K562 (cell line): Measurements from ENCODE around the gene PHF12. TPM values are rescaled to one million over a fixed set of nuclear protein-coding genes. Genes with fewer than 3 reads are reported as not detected.

Experiments
- ATAC-seq: fragments of 200-7000 bp; cut with Tn5 transposase; 3 replicates; pipeline ENCODE4 v1.9.1; 2020; ENCODE audit warnings: moderate library complexity
- BruUV-seq: library from RNA; stranded (reverse); fragments of 400-500 nt; replicated peaks from 2 replicates; lab custom pipeline; 2021; lab: Mats Ljungman, UMichigan
- CTCF ChIA-PET: fragments of 300-600 bp; formaldehyde crosslinking; extraction: SDS; loops from one replicate; lab custom pipeline; 2021; ENCODE audit warnings: low intra/inter-chr PET ratio; lab: Yijun Ruan, JAX
- POLR2A ChIA-PET: fragments of 300-600, 350-650 bp; sonication (Branson Sonifier 250); formaldehyde crosslinking; extraction: SDS; loops from one replicate; lab custom pipeline; 2021; ENCODE audit warnings: antibody characterized with exemption, inconsistent platforms; lab: Yijun Ruan, JAX
- DNase-seq, 4 experiments: peaks; one replicate each; pipeline versions ENCODE4 v3.0.0 to v3.0.0-alpha.2; 2011 to 2018; ENCODE audit warnings: low spot score in 3 of 4, mixed read lengths in 3 of 4; ENCODE audit errors: extremely low read depth in 1 of 4
- FAIRE-seq: peaks from 2 replicates; lab custom pipeline; 2011; peaks lifted over from hg19 to GRCh38; lab: Jason Lieb, UNC
- H2AFZ ChIP-seq: 2 replicates; pipeline ENCODE4 v1.6.0; 2011; ENCODE audit warnings: low read depth, low read length, control low read depth, inconsistent platforms
- H3K27ac ChIP-seq: fragments of 200-600 bp; 3 replicates; pipeline ENCODE4 v1.8.0; 2011; ENCODE audit warnings: low read depth, mild to moderate bottlenecking, control low read depth, inconsistent platforms, low read length, moderate library complexity, mixed read lengths; ENCODE audit errors: extremely low read depth
- H3K27me3 ChIP-seq, 2 experiments: fragments of 300-600 bp in 1 of 2; 2 replicates in 1 of 2; 3 replicates in 1 of 2; pipeline versions ENCODE4 v1.6.0 to v1.8.0; 2011; ENCODE audit warnings: inconsistent platforms in 2 of 2, low read length in 2 of 2, mild to moderate bottlenecking in 1 of 2, mixed read lengths in 1 of 2, moderate library complexity in 1 of 2; ENCODE audit not compliant: control insufficient read depth in 2 of 2, insufficient read depth in 2 of 2
- H3K36me3 ChIP-seq: fragments of 300-600 bp; 3 replicates; pipeline ENCODE4 v1.8.0; 2011; ENCODE audit warnings: mild to moderate bottlenecking, low read length, inconsistent platforms; ENCODE audit not compliant: control insufficient read depth, insufficient read depth
- H3K4me1 ChIP-seq, 2 experiments: fragments of 200-600 bp in 1 of 2; replicated peaks in 1 of 2; 2 replicates in 1 of 2; 3 replicates in 1 of 2; pipeline versions ENCODE4 v1.5.1 to v1.8.0; 2011; ENCODE audit warnings: inconsistent platforms in 2 of 2, low read length in 2 of 2, mild to moderate bottlenecking in 1 of 2, mixed read lengths in 1 of 2, moderate library complexity in 1 of 2; ENCODE audit not compliant: control insufficient read depth in 2 of 2, insufficient read depth in 2 of 2
- H3K4me2 ChIP-seq: 2 replicates; pipeline ENCODE4 v1.6.1; 2011; ENCODE audit warnings: low read length, control low read depth, inconsistent platforms, mixed read lengths; ENCODE audit not compliant: insufficient read depth
- H3K4me3 ChIP-seq: fragments of 200-600 bp; sonication (generic), shearing (Covaris generic); 2 replicates; pipeline ENCODE4 v1.5.1; 2016; ENCODE audit warnings: control low read depth, inconsistent platforms
- H3K79me2 ChIP-seq: fragments of 200-600 bp; 3 replicates; pipeline ENCODE4 v1.8.0; 2011; ENCODE audit warnings: low read length, inconsistent platforms; ENCODE audit not compliant: control insufficient read depth, insufficient read depth
- H3K9ac ChIP-seq, 2 experiments: 2 replicates each; pipeline versions ENCODE4 v1.6.0 to v1.6.1; 2011; ENCODE audit warnings: low read depth in 2 of 2, low read length in 2 of 2, control low read depth in 1 of 2, inconsistent platforms in 1 of 2, mild to moderate bottlenecking in 1 of 2, mixed read lengths in 1 of 2; ENCODE audit not compliant: insufficient read depth in 1 of 2
- H3K9me1 ChIP-seq: one replicate; pipeline ENCODE4 v1.6.0; 2011; ENCODE audit warnings: inconsistent platforms, mild to moderate bottlenecking, low read length, moderate library complexity; ENCODE audit not compliant: control insufficient read depth, insufficient read depth
- H3K9me3 ChIP-seq: replicated peaks from 2 replicates; pipeline ENCODE4 v1.5.1; 2011; ENCODE audit warnings: low read depth, low read length, inconsistent platforms; ENCODE audit not compliant: control insufficient read depth, insufficient read depth
- H4K20me1 ChIP-seq: replicated peaks from 2 replicates; pipeline ENCODE4 v1.6.1; 2011; ENCODE audit warnings: low read length, inconsistent platforms, mixed read lengths; ENCODE audit not compliant: control insufficient read depth, insufficient read depth
- ATF4 ChIP-seq: fragments of 450-650 bp; formaldehyde crosslinking; IDR thresholded peaks from 2 replicates; pipeline ENCODE4 v1.4.0; 2022; ENCODE audit warnings: mild to moderate bottlenecking, moderate library complexity
- ATF7 ChIP-seq: fragments of 450-650 bp; IDR thresholded peaks from 2 replicates; pipeline ENCODE4 v1.7.1; 2014; ENCODE audit warnings: mild to moderate bottlenecking, moderate library complexity
- ILK ChIP-seq: fragments of 450-650 bp; IDR thresholded peaks from 2 replicates; pipeline ENCODE4 v1.6.1; 2016; ENCODE audit warnings: missing genetic modification characterization, low read depth, mild to moderate bottlenecking, missing compliant biosample characterization, moderate library complexity, borderline replicate concordance
- IRF2 ChIP-seq: sonication (generic); formaldehyde crosslinking; IDR thresholded peaks from 2 replicates; pipeline ENCODE4 v1.8.1; 2022; ENCODE audit warnings: mild to moderate bottlenecking, missing genetic modification reagents
- RREB1 ChIP-seq: fragments of 250-450 bp; sonication (Bioruptor Pico); IDR thresholded peaks from 2 replicates; pipeline ENCODE4 v1.4.0; 2020
- SIN3B ChIP-seq: fragments of 450-650 bp; IDR thresholded peaks from 2 replicates; pipeline ENCODE4 v1.6.1; 2017; ENCODE audit warnings: low read depth, mild to moderate bottlenecking, moderate library complexity
- USF1 ChIP-seq: sonication (generic); formaldehyde crosslinking; IDR thresholded peaks from 2 replicates; pipeline ENCODE4 v1.9.0; 2022; ENCODE audit warnings: mild to moderate bottlenecking, missing genetic modification reagents
- ZNF197 ChIP-seq: fragments of 200-800 bp; sonication (Bioruptor generic); IDR thresholded peaks from 2 replicates; pipeline ENCODE4 v1.6.1; 2016; ENCODE audit warnings: low read depth, missing genetic modification characterization, missing compliant biosample characterization
- WGBS: fragments of 100-300 bp; shearing (Covaris generic); methylation state at CpG from one replicate; pipeline ENCODE4 v1.1.6; 2016; ENCODE audit warnings: low coverage, mixed read lengths; ENCODE audit not compliant: insufficient coverage; ENCODE audit errors: missing lambda C conversion rate; 5-methylcytosine and 5-hydroxymethylcytosine counted together
- in situ Hi-C: fragments of 300-500 bp; cut with MboI; formaldehyde crosslinking; loops from 4 replicates; pipeline ENCODE4 v1.15.0; 2018; ENCODE audit warnings: inconsistent platforms, mixed read lengths
- intact Hi-C: fragments of 100-400 bp; cut with micrococcal nuclease; formaldehyde crosslinking; loops from 2 replicates; pipeline ENCODE4 v1.14.2; 2022
- polyA plus RNA-seq, 8 experiments: library from polyadenylated mRNA; depleted of rRNA in 4 of 8; stranded (reverse) in 5 of 8; unstranded in 3 of 8; fragments of >200 nt; fragmentation: Nextera tagmentation in 2 of 8; fragmentation: Illumina TruSeq in 1 of 8; extraction: Ambion mirVana in 2 of 8; extraction: Trizol in 1 of 8; gene quantifications; 2 replicates each; pipeline versions ENCODE4 v1.2.1 to v1.2.3, GENCODE V29; 2011 to 2014; ENCODE audit warnings: inconsistent platforms in 1 of 8, missing spikeins in 1 of 8
- total RNA-seq, 7 experiments: library from RNA; depleted of rRNA in 6 of 7; stranded (reverse); fragments of >200 nt in 6 of 7; fragmentation: Illumina TruSeq in 2 of 7; extraction: Trizol in 2 of 7; gene quantifications; 2 replicates each; pipeline versions ENCODE4 v1.2.1 to v1.2.3, GENCODE V29; 2011 to 2021; ENCODE audit warnings: low replicate concordance in 1 of 7

Gene PHF12
- total and polyA plus RNA-seq, 9 of the 15 experiments (the other 6 are each of a cell fraction or from before 2014, with no cell fraction given) = 0.82 to 31.3 (median 13.5) TPM

GRCh38 chr17:28969706-28970393, 18.5 kb upstream of the PHF12 start:
- POLR2A ChIA-PET = interaction anchor here (0.7 to 4.1 kb wide), 2 partner anchors 16 to 637 kb away, joined by 3 to 15 read pairs; no protein-coding TSS in a partner anchor

More at GRCh38 chr17:28969706-28970393, 18.5 kb upstream of the PHF12 start:
- H3K36me3 ChIP-seq = no peaks in the 10 kb centered on the region
- peaks cover 27% of the 10 kb centered on the region for H4K20me1 ChIP-seq
- intact Hi-C loops (no loop called here), in situ Hi-C loops (loop anchor here (5.0 kb wide), 1 partner anchor 137 kb away; no protein-coding TSS in a partner anchor)
- no peaks in the 10 kb centered on the region for H3K79me2 ChIP-seq
- BruUV-seq = no TSS peak
- CTCF ChIA-PET = no interaction called here
- TF ChIP-seq ATF4 (CRISPR knock-in tag) (no peak), ILK (tag) (no peak), ATF7 (no peak), USF1 (CRISPR knock-in tag) (no peak), SIN3B (no peak), RREB1 (no peak), ZNF197 (CRISPR knock-in tag) (no peak), IRF2 (CRISPR knock-in tag) (no peak)
- no peak overlapping the region for H3K4me2 ChIP-seq
- H3K9me3 ChIP-seq = no peaks in the 10 kb centered on the region
- peaks cover 0 to 6% of the 10 kb centered on the region in 2 experiments; a peak in 3 of 5 replicates for H3K4me1 ChIP-seq
- DNase-seq (no peak), FAIRE-seq (no peak), ATAC-seq (no peak)
- no peak overlapping the region for H3K4me3 ChIP-seq
- H2AFZ ChIP-seq = no peak overlapping the region
- H3K27ac ChIP-seq = no peak overlapping the region
- WGBS = 12% methylated on average over 12 of the region's 12 CpGs
- H3K9me1 ChIP-seq = no peaks in the 10 kb centered on the region
- H3K27me3 ChIP-seq = peaks cover 30 to 57% of the 10 kb centered on the region in 2 experiments; a peak in 4 of 5 replicates
- no peak overlapping the region for H3K9ac ChIP-seq
